GM12878 (cell line): ENCODE measurements around the gene FASTKD2.

Experiments used
- BHLHE40 ChIP-seq, 2 experiments: fragments of 450-650 bp in 1 of 2; IDR thresholded peaks; 2 replicates each; pipeline ENCODE4 v1.6.1; 2011 to 2017; ENCODE audit warnings: low read depth in 2 of 2, borderline replicate concordance in 1 of 2, improper control_type of control experiment in 1 of 2, low read length in 1 of 2, mild to moderate bottlenecking in 1 of 2
- CEBPB ChIP-seq, 2 experiments: fragments of 150-350 bp in 1 of 2; IDR thresholded peaks; 2 replicates each; pipeline ENCODE4 v1.6.1; 2012 to 2014; ENCODE audit warnings: low read depth in 2 of 2, low read length in 2 of 2, borderline replicate concordance in 1 of 2, inconsistent platforms in 1 of 2
- CTCF ChIP-seq, 3 experiments: IDR thresholded peaks in 2 of 3; conservative IDR thresholded peaks in 1 of 3; 2 replicates each; pipeline ENCODE4 v1.5.1; 2011; ENCODE audit warnings: low read depth in 3 of 3, low read length in 3 of 3, mild to moderate bottlenecking in 3 of 3, control low read depth in 2 of 3, moderate library complexity in 2 of 3, inconsistent platforms in 1 of 3, mixed read lengths in 1 of 3; ENCODE audit not compliant: control insufficient read depth in 2 of 3, insufficient read depth in 1 of 3; ENCODE audit errors: extremely low read depth in 1 of 3
- EGR1 ChIP-seq, 2 experiments: IDR thresholded peaks; 1 replicate in 1 of 2; 2 replicates in 1 of 2; pipeline ENCODE4 v1.6.1; 2011 to 2012; ENCODE audit warnings: low read depth in 2 of 2, low read length in 2 of 2, borderline replicate concordance in 1 of 2, mild to moderate bottlenecking in 1 of 2, moderate library complexity in 1 of 2
- EP300 ChIP-seq, 2 experiments: fragments of 150-350 bp in 1 of 2; IDR thresholded peaks; 2 replicates each; pipeline ENCODE4 v1.6.1; 2011 to 2012; ENCODE audit warnings: low read depth in 2 of 2, low read length in 2 of 2, borderline replicate concordance in 1 of 2, improper control_type of control experiment in 1 of 2, inconsistent platforms in 1 of 2; ENCODE audit not compliant: control insufficient read depth in 1 of 2
- ETV6 ChIP-seq, 2 experiments: fragments of 450-650 bp in 1 of 2; IDR thresholded peaks in 1 of 2; conservative IDR thresholded peaks in 1 of 2; 2 replicates each; pipeline ENCODE4 v1.6.1; 2014; ENCODE audit warnings: antibody characterized with exemption in 1 of 2, borderline replicate concordance in 1 of 2, low read depth in 1 of 2, mild to moderate bottlenecking in 1 of 2, moderate library complexity in 1 of 2
- HDAC6 ChIP-seq: fragments of 200-600 bp; sonication (generic); IDR thresholded peaks from one replicate; pipeline ENCODE4 v1.8.0; 2017; ENCODE audit warnings: antibody characterized with exemption; ENCODE audit not compliant: unreplicated experiment
- MAX ChIP-seq: IDR thresholded peaks from 2 replicates; pipeline ENCODE4 v1.6.1; 2012; ENCODE audit warnings: low read depth, low read length, improper control_type of control experiment
- NFYB ChIP-seq: IDR thresholded peaks from 2 replicates; pipeline ENCODE4 v1.6.1; 2011; ENCODE audit warnings: low read depth, mild to moderate bottlenecking, low read length, improper control_type of control experiment, moderate library complexity; ENCODE audit not compliant: insufficient read depth
- SMC3 ChIP-seq: IDR thresholded peaks from 2 replicates; pipeline ENCODE4 v1.6.1; 2011; ENCODE audit warnings: low read length, improper control_type of control experiment, borderline replicate concordance
- ZBTB40 ChIP-seq: fragments of 450-650 bp; IDR thresholded peaks from 2 replicates; pipeline ENCODE4 v1.6.1; 2016; ENCODE audit warnings: mild to moderate bottlenecking, moderate library complexity, borderline replicate concordance

- no peak for TF ChIP-seq CTCF (IDR thresholded peaks at IDR 0.05 in 2 of 3, conservative IDR thresholded peaks at IDR 0.05 in 1 of 3; ENCODE audit: control insufficient read depth in 2 of 3, extremely low read depth in 1 of 3, insufficient read depth in 1 of 3, low read depth in 3 of 3, low read length in 3 of 3)
- TF ChIP-seq EP300 (IDR thresholded peaks at IDR 0.05; ENCODE audit: borderline replicate concordance in 1 of 2, control insufficient read depth in 1 of 2, low read depth in 2 of 2, low read length in 2 of 2), result no peak
- no peak for TF ChIP-seq MAX
- TF ChIP-seq EGR1 (IDR thresholded peaks at IDR 0.05; ENCODE audit: borderline replicate concordance in 1 of 2, low read depth in 2 of 2, low read length in 2 of 2), result no peak
- TF ChIP-seq BHLHE40 (IDR thresholded peaks at IDR 0.05; ENCODE audit: borderline replicate concordance in 1 of 2, low read depth in 2 of 2, low read length in 1 of 2), result no peak
- no peak for TF ChIP-seq NFYB
- no peak for TF ChIP-seq ZBTB40
- TF ChIP-seq CEBPB (IDR thresholded peaks at IDR 0.05; ENCODE audit: borderline replicate concordance in 1 of 2, low read depth in 2 of 2, low read length in 2 of 2), result no peak
- TF ChIP-seq ETV6 (conservative IDR thresholded peaks at IDR 0.05 in 1 of 2, IDR thresholded peaks at IDR 0.05 in 1 of 2; ENCODE audit: borderline replicate concordance in 1 of 2, low read depth in 1 of 2), result no peak
- no peak for TF ChIP-seq SMC3
- no peak for TF ChIP-seq HDAC6
Measured at GRCh38 chr2:206776432-206776831, 11.0 kb downstream of the FASTKD2 start.
